HG02623 (cell line): ENCODE data around the gene OR1K1.

Experiments used
- ATAC-seq: cut with Tn5 transposase; IDR thresholded peaks from one replicate; pipeline ENCODE4 v1.9.1; 2021; ENCODE audit warnings: moderate library complexity; ENCODE audit not compliant: unreplicated experiment

The OR1K1 gene

GRCh38 chr9:122848256-122848943 lies 48.5 kb downstream of the OR1K1 start:
- ATAC-seq, result no peak
